ENCODE measurements around the gene ITGA11.

DNA sequence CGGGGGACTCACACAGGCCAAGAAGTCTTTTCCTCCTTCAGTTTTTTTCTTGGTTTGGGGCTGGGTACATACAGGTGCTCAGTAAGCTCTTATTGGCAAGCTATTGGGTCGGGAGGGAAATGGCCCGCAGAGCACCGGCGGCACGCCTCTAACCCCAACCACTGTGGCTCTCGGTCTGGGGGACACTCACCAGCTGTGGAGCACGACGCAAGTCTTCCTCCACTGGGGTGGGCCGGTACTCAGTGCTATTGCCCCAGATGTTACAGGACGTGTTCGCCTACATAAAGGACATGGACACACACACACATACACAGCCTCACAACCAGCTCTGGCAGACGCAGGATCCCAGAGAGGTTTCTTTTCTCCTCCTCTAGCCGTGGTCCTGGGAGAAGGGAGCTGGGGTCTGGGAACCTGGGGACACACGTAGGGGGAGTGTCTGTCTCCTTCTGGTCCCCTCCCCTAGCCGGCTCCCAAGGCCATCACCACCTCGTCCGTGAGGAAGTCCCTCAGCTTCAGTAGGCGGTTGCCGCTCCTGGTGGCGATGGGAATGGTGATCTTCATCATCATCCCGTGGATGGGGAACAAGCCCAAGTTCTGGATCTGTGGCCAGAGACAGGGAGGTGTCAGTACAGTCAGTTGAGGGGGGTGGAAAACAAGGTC, 121.0 kb downstream of the ITGA11 start:
- TF ChIP-seq POLR2A (IDR thresholded peaks at IDR 0.05) (no peak), POLR2AphosphoS5 (IDR thresholded peaks at IDR 0.05) (no peak), EP300 (IDR thresholded peaks at IDR 0.05) (no peak)
- TF ChIP-seq, protein P1, sequence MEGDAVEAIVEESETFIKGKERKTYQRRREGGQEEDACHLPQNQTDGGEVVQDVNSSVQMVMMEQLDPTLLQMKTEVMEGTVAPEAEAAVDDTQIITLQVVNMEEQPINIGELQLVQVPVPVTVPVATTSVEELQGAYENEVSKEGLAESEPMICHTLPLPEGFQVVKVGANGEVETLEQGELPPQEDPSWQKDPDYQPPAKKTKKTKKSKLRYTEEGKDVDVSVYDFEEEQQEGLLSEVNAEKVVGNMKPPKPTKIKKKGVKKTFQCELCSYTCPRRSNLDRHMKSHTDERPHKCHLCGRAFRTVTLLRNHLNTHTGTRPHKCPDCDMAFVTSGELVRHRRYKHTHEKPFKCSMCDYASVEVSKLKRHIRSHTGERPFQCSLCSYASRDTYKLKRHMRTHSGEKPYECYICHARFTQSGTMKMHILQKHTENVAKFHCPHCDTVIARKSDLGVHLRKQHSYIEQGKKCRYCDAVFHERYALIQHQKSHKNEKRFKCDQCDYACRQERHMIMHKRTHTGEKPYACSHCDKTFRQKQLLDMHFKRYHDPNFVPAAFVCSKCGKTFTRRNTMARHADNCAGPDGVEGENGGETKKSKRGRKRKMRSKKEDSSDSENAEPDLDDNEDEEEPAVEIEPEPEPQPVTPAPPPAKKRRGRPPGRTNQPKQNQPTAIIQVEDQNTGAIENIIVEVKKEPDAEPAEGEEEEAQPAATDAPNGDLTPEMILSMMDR (IDR thresholded peaks at IDR 0.05): no peak

All from suprapubic skin (tissue), 4 donors.